Uterus (tissue), 2 donors: ENCODE measurements around the gene STX5.

Experiments
- POLR2A ChIP-seq, 2 donors: fragments of 450-650 bp; IDR thresholded peaks; one replicate each; pipeline ENCODE4 v1.6.1; 2016; ENCODE audit warnings: antibody characterized with exemption in 2 of 2, mild to moderate bottlenecking in 1 of 2, moderate library complexity in 1 of 2
- TF ChIP-seq, protein P1 (sequence below), 4 experiments: fragments of 200-600 bp in 2 of 4; fragments of 450-650 bp in 2 of 4; sonication (generic) in 2 of 4; IDR thresholded peaks; one replicate each; pipeline ENCODE4 v1.5.1; 2016 to 2019; ENCODE audit warnings: antibody characterized with exemption in 4 of 4, mild to moderate bottlenecking in 2 of 4, moderate library complexity in 1 of 4

DNA sequence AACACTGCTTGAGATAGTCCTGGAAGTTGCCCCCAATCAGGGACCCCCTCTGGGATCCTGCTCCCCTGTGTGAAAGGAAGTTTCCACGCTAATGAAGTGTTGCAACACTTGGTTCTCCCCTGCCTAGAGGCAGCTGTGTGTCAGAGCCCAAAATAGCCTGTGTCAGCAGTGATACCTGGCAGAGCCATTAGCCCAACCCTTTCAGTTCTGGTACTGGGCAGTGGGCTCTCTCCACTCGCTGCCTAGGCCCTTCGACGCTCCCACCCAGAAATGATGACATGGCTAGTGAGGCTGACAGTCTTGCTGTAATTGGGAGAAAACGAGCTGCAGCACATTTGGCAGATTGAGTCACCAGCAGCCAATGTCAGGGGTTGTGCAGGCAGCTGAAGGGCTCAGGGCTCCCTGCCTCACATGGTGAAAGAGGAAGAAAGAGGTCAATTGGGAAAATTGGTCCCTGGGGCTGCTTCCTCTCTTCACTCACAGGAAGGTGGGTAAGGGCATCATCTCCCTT, 25.2 kb downstream of the STX5 start:
- TF ChIP-seq, protein P1, sequence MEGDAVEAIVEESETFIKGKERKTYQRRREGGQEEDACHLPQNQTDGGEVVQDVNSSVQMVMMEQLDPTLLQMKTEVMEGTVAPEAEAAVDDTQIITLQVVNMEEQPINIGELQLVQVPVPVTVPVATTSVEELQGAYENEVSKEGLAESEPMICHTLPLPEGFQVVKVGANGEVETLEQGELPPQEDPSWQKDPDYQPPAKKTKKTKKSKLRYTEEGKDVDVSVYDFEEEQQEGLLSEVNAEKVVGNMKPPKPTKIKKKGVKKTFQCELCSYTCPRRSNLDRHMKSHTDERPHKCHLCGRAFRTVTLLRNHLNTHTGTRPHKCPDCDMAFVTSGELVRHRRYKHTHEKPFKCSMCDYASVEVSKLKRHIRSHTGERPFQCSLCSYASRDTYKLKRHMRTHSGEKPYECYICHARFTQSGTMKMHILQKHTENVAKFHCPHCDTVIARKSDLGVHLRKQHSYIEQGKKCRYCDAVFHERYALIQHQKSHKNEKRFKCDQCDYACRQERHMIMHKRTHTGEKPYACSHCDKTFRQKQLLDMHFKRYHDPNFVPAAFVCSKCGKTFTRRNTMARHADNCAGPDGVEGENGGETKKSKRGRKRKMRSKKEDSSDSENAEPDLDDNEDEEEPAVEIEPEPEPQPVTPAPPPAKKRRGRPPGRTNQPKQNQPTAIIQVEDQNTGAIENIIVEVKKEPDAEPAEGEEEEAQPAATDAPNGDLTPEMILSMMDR (IDR thresholded peaks at IDR 0.05) = no peak
- TF ChIP-seq POLR2A (IDR thresholded peaks at IDR 0.05) = no peak
